GM18909 (cell line): Measurements from ENCODE around the gene CCDC148.
"Not testable (repeated sequence)": the region's sequence is repeated elsewhere in the genome, so short reads cannot be mapped to it uniquely, and the experiment has no call there.

Source experiments
- ATAC-seq: cut with Tn5 transposase; IDR thresholded peaks from one replicate; pipeline ENCODE4 v1.9.1; 2021; ENCODE audit warnings: mild to moderate bottlenecking; ENCODE audit not compliant: unreplicated experiment, poor library complexity

Gene CCDC148

DNA sequence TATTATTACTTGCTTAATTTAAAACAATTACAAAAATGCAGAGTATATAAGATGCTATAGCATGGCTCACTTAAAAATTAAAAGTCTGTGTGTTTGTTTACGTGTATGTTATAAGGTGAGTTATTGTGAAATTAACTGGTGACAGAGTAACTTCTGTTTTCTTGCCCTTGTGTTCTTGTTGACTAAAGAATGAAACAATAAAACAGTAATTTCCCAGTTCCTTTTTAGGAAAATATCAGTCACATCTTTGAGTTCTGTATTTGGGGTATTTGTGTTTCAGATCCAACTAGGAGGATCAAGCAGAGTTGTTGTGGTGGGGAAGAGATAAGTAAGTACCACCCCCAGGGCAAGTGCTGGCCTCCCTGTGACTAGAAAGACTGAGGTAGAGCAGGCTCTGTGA lies 143.6 kb downstream of the CCDC148 start:
- ATAC-seq, result no peak

DNA sequence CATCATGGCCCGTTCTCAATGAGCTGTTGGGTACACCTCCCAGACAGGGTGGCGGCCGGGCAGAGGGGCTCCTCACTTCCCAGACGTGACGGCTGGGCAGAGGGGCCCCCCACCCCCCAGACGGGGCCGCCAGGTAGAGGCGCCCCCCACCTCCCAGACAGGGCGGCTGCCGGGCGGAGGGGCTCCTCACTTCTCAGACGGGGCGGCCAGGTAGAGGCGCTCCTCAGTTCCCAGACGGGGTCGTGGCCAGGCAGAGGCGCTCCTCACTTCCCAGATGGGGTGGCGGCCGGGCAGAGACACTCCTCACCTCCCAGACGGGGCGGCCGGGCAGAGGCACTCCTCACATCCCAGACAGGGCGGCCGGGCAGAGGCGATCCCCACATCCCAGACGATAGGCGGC lies 146.1 kb downstream of the CCDC148 start:
- ATAC-seq, result not testable (repeated sequence)

DNA sequence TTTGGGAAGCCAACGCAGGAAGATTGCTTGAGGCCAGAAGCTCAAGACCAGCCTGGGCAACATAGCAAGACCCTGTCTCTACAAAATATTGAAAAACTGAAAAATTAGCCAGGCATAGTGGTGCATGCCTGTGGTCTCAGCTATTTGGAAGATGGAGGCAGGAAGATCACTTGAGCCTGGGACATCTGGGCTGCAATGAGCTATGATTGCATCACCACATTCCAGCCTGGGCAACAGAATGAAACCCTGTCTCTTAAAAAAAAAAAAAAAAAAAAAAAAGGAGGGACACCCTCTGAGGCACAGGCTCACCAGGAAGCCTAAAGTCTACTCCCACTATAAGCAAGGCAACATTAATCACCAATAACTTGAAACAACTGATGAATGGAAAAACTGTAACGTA lies 151.1 kb downstream of the CCDC148 start:
- no peak for ATAC-seq

DNA sequence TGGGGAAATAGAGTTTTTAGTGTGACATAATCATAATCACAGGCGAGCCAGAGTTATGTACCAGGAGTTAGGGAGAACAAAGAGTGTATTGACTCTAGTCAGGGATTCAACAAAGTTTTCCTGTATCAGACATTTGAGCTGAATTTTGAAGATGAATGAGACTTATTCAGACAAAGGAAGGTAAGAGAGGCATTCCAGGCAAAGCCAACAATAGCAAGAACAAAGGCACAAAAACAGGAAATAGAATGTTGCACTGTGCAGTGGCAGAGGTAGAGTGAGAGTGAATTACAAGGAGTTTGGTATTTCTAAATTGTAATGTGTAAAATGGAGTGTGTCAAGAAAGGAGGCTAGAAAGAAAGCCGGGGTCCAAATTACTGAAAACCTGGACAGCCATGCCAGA lies 156.2 kb downstream of the CCDC148 start:
- ATAC-seq, result no peak

DNA sequence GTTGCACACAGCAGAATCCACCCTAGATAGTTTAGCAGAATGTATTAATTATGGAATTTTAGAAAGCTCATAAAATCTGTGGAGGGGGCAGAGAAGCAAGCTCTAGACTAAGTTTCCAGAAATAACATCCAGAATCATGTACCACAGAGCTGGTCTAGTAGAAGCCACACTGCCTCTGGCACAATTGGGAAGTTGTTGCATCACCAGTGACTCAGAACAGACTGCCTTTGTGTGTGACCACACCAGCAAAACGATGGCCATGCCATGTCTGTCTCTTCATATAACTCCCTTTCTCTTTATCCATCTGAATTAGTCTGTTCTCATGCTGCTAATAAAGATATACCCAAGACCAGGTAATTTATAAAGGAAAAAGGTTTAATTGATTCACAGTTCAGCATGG lies 158.9 kb downstream of the CCDC148 start:
- ATAC-seq, result no peak

DNA sequence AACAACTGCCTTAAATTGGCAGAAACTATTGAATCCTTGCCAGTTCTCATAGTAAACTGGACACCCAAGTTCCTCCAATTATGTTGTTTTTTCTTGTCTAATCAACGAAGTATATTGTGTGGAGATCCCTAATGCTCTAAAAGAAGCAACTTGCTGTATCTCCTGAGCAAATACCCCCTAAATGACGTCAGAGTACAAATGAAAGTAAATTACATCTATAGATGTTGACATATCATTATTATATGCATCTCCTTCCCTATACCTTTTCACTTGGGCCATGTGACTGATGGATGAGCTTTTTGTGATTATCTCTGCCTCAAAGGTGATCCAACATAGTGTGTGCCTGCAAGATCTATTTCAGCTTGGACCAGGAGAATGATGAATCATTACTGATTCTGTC lies 159.4 kb downstream of the CCDC148 start:
- ATAC-seq, result no peak

DNA sequence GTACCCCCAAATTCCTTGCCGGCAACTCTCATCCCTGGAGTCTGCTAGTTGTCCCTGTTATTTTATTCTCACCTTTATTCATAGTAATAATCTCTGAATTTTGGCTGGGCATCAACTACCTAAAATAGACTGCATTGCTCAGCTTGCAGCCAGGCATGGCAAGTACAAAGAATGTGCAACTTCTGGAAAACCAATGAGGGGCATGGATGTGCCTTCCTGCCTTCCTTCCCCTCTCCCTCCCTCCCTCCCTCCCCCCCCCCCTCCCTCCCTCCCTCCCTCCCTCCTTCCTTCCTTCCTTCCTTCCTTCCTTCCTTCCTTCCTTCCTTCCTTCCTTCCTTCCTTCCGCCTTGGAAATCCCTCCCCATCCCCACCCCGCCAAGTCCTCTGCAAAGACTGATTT lies 162.8 kb downstream of the CCDC148 start:
- no peak for ATAC-seq

DNA sequence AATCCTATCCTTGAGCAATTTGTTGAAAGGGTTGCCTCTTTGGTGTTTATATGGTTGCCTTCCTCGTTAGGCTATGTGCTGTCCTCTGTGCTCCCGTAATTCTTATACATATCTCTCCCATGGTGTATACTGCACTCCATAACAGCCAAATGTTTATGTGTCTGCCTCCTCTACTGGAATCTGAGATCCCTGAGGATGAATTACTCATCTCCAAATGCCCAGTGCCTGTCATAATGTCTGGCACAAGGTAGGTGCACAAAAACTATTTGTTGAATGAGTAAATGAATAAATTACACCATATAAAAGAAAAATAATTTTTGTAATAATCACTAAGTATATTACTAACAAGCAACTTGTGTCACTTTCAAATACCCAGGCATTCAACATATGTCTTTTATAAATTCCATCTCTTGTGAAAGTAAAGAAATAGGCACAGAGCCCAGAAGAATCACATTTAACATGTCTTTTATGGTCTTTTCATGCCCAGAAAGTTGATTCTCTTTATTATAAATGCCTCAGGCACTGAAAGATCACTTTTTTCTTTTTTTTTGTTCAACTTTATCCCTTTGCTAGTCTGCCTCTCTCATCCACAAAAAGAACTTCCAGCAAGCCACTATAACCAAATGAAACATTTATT lies 164.9 kb downstream of the CCDC148 start:
- no peak for ATAC-seq

DNA sequence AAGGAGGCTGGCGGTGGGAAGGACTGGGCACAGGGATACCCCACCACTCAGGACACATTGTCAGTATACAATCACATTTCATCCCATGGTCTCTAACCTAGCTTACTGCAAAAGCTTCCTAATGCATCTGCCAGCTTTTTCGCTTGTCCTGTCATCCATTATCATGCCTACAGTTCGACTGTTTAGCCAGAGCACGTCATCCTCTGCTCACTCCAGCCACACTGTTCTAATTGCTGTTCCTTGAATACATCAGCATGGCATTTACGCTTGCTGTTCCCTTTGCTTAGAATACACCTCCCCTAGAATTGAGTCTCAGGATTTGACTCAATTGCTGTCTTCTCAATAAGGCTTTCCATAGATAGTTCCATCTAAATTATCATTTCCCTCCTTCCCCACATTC lies 166.3 kb downstream of the CCDC148 start:
- ATAC-seq, result no peak

DNA sequence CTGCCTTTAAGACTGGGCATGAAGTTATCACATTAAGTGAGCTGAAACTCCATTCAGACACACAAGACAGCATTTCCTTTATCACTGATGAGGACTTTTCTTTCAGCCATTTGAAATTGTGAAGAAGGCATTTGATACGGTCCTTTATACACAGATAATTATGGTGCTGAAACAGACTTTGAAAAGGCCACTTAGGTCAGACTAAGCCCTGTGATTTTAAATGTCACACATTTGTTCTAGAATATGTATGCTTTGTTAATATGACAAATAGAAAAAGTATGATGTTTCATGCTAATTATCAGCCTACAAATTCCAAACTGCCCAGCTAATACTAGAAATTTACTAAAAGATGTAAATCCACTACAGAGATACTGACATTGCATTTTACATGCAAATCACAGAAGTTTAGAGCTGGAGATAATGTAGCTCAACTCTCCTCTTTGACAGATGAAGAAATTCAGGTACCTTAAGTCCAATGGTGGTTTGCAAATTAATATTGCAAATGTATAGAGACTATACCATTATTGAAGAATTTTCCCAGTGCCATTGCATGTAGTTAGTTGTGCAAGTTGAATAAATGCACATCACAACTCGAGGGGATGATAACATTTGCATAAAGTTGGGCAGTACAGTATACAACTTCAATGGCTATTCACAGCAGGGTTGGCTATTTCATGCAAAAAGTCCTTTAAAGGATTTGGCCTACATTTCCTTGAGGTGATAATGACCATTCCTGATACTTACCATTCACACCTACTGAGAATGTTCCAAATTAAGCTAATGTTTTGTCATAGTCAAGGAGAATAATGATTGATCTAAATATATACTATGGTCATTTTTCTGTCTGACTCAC lies 179.7 kb downstream of the CCDC148 start:
- ATAC-seq, result no peak

DNA sequence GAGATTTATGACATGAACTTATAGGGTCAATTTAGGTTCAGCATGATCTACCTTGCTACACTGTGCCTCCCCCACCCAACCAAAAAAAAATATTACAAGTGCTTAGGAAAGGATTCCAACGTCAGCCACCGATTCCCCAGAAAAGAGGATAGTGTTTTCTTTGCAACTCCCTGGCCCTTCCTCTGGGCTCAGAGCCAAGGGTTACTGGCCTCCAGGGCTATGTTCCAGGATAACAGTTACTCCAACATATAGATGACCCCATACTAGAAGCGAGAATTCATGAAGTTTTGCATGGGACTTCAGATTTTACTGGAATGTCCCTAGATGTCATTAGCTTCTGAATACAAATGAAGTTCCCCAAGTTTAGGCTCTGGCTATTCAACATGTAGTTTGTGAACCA lies 182.8 kb downstream of the CCDC148 start:
- ATAC-seq, result no peak

DNA sequence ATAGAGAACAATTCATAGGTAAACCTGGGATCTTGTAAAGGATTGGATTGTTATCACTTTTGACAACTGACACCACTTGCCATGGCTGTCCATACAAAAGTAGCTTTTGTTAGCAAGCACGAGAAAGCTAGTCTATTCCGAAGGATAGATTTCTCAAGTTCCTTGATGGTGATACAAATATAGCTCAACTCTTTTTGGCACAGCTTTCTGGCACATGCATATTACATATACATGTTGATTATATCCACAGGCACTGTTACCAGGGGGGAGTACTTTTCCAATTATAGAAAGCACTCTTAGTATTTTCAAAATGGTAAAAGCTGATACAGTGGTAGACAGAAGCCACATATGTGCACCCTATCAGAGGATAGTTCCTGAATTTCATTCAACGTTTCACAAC lies 186.0 kb downstream of the CCDC148 start:
- no peak for ATAC-seq

DNA sequence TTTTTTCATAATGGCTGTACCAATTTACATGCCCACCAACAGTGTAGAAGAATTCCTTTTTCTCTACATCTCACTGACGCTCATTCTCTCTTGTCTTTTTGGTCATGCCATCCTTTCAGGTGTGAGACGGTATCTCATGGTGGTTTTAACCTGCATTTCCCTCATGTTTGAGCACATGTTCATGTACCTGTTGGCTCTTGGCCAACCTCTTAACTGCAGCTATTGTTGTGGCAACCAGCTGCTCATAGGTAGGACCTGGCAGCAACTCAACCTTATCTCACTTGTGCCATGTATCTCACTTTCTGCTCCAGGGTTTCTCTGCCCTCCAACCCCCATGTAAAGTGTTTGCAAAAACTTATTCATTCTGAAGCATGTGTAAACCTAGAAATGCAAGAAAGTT lies 187.4 kb downstream of the CCDC148 start:
- ATAC-seq, result no peak

DNA sequence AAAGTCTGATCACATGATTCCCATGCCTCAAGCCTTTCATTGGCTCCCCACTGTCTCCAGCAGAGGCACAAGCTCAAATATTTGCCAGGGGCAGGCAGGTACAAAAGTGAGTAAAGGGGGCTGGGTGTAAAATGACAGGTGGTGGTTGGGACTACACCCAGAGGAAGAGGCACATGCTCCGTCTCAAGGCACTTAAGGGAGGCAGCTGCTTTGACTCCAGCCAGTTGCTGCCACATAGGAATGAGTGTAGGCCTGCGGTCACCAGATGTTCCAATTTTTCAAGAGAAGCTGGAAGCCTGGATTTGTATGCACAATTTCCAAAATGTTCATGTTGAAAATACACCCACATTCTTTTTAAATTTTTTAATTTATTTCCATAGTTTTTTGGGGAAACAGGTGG lies 190.4 kb downstream of the CCDC148 start:
- no peak for ATAC-seq

DNA sequence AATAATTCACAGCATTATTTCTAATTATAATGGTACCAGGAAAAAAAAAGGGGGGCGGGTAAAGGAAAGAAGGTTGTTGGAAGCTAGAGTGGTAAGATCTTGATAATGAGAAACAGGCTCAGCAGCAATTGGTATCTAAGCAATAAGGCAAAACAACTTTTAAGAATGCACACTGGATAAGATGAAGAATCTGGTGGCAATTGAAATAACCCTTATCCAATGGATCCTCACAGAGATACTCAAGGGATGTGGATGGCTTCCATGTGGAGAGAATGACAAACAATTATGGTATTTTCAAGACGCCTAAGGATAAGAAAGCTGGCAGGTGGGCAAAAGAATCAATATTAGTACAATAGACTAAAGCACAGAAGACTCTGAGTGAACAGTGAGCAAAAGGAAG lies 201.3 kb downstream of the CCDC148 start:
- no peak for ATAC-seq

DNA sequence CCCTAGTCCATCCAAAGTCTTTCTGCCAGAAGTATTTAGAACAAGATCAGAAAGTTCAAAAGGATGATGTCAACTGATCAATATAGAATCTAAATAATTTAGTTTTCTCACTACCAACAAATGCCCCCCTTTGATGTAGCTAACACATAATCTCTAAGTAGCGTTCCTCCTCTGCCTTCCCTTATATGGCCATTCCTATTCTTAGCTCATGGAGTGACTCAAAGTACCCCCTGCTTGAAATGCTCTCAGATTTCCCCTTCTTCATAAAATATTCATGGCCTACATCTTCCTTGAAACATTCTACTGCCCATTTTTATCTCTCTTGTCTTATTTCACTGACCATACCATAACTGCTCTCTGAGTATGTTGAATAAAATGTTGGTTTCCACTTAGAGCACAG lies 203.4 kb downstream of the CCDC148 start:
- ATAC-seq, result no peak

DNA sequence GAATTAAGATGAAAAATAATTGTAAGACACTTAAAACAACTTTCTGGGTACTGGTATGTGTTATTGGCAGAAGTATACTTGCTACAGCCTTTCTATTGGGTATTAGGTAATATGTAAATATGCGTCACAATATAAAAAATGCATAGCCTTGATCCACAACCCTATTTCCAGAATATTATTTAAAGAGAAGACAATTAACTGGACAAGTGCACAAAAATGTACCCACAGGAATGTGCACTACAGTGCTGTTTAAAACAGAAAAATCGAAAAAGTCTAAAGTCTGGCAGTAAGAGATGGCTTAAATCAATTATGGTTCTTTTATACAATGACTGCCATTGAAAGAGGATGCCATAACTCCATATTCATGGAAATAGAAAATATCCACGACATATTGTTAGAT lies 205.2 kb downstream of the CCDC148 start:
- ATAC-seq, result no peak

DNA sequence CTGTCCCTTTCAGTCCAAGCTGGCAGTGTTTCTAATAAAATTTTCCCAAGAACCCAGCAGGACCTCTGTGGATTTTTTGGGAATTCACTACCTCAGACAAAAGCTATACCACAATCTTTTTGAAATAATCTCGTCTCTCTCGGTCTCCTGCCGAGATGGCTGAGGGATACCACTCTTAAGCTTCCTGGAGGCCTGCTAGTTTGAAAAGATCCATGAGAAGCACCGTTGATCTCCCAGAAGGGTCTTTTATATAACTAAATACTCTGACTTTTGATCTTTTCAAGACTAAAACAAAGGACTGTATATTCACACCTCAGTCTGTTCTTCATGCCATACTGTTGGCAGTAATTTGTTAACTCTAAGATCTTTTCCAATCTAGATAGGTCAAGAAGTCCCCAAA lies 213.2 kb downstream of the CCDC148 start:
- ATAC-seq, result no peak

DNA sequence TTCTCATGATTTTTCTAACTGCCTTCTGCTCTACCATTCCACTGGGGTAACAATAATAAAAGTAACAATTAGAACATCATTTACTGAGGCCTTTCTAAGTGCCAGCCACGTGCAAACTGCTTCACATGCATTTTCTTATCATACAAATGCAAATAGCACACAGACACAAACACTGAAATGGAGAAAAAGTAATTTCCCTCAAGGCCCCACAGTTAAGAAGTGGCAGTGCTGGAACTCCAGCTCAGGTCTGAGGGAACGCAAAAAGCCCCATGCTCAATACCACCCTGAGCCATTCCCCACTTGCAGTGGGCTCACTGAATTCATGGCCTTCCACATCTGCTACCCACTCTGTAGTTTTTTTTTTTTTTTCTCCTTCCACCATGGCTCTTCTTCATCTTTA lies 214.3 kb downstream of the CCDC148 start:
- no peak for ATAC-seq

DNA sequence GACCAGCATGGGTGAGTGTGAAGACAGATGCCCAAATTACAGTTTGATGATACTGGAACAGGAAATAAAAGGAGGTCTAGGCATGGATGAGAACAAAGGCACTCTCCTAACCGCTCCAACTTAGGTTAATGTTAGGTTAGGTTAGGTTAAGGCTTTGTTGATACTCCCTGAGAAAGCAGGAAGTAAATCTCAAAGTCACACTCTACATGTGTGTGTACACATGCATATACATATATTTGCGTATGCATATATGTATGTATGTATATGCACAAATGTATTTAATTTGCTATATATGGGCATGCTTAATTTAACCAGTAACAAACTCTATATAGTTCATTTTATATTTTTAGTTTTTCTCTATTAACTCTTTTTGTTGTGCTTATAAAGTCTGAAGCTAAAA lies 215.6 kb downstream of the CCDC148 start:
- ATAC-seq, result no peak

DNA sequence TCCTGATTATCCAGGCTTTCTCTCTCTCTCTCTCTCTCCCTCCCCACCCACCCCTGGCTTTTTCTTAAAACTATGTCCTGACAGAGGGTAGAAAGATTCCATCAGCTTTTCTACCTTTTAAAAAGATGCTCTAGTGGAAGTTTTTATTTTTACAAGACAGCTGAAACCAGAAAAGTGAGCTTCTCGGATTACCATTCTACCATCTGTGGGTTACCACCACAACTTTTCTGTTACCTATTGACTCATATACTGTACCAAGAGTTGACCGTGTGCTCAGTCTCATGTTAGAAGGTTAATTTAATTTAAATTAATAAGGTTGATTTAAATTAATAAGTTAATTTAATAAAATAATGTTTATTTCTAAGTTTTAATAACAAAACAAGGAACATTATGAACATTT lies 217.3 kb downstream of the CCDC148 start:
- ATAC-seq, result no peak

DNA sequence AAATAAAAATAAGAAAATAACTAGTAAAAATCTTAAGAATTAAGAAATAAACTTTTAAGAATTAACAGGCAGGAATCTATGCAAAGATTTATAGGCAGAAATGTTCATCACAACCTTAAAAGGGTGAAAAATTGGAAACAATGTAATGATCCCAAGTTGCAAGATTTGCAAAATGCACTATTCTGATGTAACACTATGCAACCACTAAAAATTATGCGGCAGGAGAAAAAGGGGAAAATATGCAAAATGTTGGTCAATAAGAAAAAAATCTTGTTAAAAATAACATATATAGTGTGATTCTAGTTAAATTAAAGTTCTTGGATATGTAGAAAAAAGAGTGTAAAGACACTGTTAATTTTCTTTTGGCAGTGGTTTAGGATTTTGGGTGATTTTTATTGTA lies 222.1 kb downstream of the CCDC148 start:
- no peak for ATAC-seq
